Sigmoid colon (tissue), 7 donors: Measurements from ENCODE around the gene ITGA2. TPM values are rescaled to one million over a fixed set of nuclear protein-coding genes. Genes with fewer than 3 reads are reported as not detected.

Experiments
- DNase-seq: peaks from one replicate; pipeline ENCODE4 v3.0.0-alpha.2; 2019
- H3K27ac ChIP-seq, 4 donors: fragments of 200-600 bp; sonication (generic); one replicate each; pipeline ENCODE4 v1.5.1; 2016 to 2019; ENCODE audit warnings: mild to moderate bottlenecking in 1 of 4
- H3K27me3 ChIP-seq, 3 donors: fragments of 200-600 bp; sonication (generic); one replicate each; pipeline ENCODE4 v1.5.1; 2019; ENCODE audit warnings: mild to moderate bottlenecking in 1 of 3
- H3K36me3 ChIP-seq, 4 donors: fragments of 200-600 bp; sonication (generic); one replicate each; pipeline ENCODE4 v1.5.1; 2016 to 2019
- H3K4me1 ChIP-seq, 4 donors: fragments of 200-600 bp; sonication (generic); one replicate each; pipeline ENCODE4 v1.5.1; 2017 to 2019
- H3K4me3 ChIP-seq, 4 donors: fragments of 200-600 bp; sonication (generic); one replicate each; pipeline ENCODE4 v1.5.1; 2017 to 2019; ENCODE audit warnings: mild to moderate bottlenecking in 2 of 4, moderate library complexity in 1 of 4
- H3K9me3 ChIP-seq, 4 donors: fragments of 200-600 bp in 3 of 4; sonication (generic) in 3 of 4; one replicate each; pipeline versions ENCODE4 v1.5.1 to v1.6.1; 2013 to 2019
- EP300 ChIP-seq, 4 donors: sonication (generic); formaldehyde crosslinking; IDR thresholded peaks; one replicate each; pipeline ENCODE4 v1.6.1; 2017; ENCODE audit warnings: antibody characterized with exemption in 4 of 4
- POLR2A ChIP-seq, 2 donors: fragments of 450-650 bp; IDR thresholded peaks; one replicate each; pipeline ENCODE4 v1.6.1; 2016; ENCODE audit warnings: antibody characterized with exemption in 2 of 2, mild to moderate bottlenecking in 2 of 2, moderate library complexity in 2 of 2
- POLR2AphosphoS5 ChIP-seq, 4 donors: sonication (generic); formaldehyde crosslinking; IDR thresholded peaks; one replicate each; pipeline ENCODE4 v1.6.1; 2017; ENCODE audit warnings: antibody characterized with exemption in 4 of 4
- WGBS, 2 donors: extraction: QIAGEN DNeasy Blood & Tissue Kit; methylation state at CpG; one replicate each; pipeline ENCODE4 v1.1.7; 2013; 5-methylcytosine and 5-hydroxymethylcytosine counted together
- intact Hi-C: fragments of 100-400 bp; cut with DNase I; formaldehyde crosslinking; loops from one replicate; pipeline ENCODE4 v1.15.1; 2023
- polyA plus RNA-seq, 3 donors: library from polyadenylated mRNA; stranded (reverse); fragments of 200-250 nt; gene quantifications; one replicate each; pipeline ENCODE4 v1.2.3, GENCODE V29; 2013
- total RNA-seq, 4 donors: library from RNA; depleted of rRNA; stranded (reverse); fragments of >200 nt; gene quantifications; one replicate each; pipeline ENCODE4 v1.1.0, GENCODE V29; 2016
- TF ChIP-seq, protein P1 (sequence below), 4 experiments: fragments of 450-650 bp in 3 of 4; fragments of 200-600 bp in 1 of 4; IDR thresholded peaks; one replicate each; pipeline ENCODE4 v1.5.1; 2016 to 2019; ENCODE audit warnings: antibody characterized with exemption in 4 of 4, mild to moderate bottlenecking in 3 of 4, moderate library complexity in 2 of 4
- donor health status: healthy with polysubstance abuse.
- donor health status: Bipolar disorder and iron deficiency.
- donor health status: healthy.

The ITGA2 gene
- total and polyA plus RNA-seq, 7 donors, result 0.60 to 4.9 (median 1.4) TPM

DNA sequence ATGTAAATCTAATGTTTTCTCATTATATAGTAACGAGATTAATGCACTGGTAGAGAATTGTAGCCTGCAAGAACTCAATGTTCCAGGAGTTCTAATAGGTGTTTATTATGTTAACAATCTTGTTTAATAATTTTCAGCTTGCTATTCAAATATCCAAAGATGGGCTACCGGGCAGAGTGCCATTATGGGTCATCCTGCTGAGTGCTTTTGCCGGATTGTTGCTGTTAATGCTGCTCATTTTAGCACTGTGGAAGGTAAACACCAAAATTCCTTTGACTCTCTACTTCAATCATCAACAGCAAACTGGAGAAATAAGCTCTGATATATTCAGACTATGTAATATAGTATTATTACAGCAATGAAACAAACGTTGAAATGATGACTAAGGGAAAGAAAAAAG, 41.9 kb upstream of the ITGA2 start:
- intact Hi-C loops, result loop anchor here (5.0 to 10.0 kb wide), 2 partner anchors 40 to 1278 kb away; partner anchors contain the start of gene ITGA2
- 63 to 67% methylated on average over 4 of the region's 4 CpGs for WGBS, 2 donors
- Histone ChIP-seq H3K9me3 (no peaks in the 10 kb centered on the region), H3K36me3 (peaks cover 0 to 35% (median under 1%) of the 10 kb centered on the region in 4 donors), H3K4me1 (peaks cover 0 to 79% (median 59%) of the 10 kb centered on the region in 4 donors), H3K27me3 (no peaks in the 10 kb centered on the region), H3K4me3 (no peak overlapping the region), H3K27ac (peak overlapping the region; percentile 63 to 79 (median 73))
- peak; percentile 68 for DNase-seq
- TF ChIP-seq POLR2AphosphoS5 (IDR thresholded peaks at IDR 0.05), result peak in 1 of 4 donors; percentile 9
- TF ChIP-seq POLR2A (IDR thresholded peaks at IDR 0.05), result no peak

DNA sequence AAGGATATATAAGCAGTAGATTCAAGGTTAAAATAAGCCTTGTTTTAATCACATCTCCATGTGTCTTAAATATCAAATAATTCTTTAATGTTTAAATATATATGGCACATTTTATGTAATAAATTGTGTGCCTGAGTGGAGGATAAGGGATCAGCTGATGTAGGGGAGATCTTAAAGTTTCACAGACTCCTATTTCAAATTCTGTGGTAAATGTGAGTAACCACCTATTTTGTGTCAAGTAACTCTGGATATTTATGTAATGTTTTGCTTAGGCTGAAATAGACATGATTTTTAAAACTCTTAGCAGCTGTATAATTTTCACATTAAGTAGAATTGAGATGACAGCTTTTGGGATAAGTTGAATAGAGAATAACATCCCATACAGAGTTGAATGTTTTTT, 41.3 kb upstream of the ITGA2 start:
- no peak for DNase-seq
- intact Hi-C loops, result loop anchor here (5.0 to 10.0 kb wide), 2 partner anchors 39 to 1277 kb away; partner anchors contain the start of gene ITGA2
- TF ChIP-seq POLR2A (IDR thresholded peaks at IDR 0.05) (no peak), POLR2AphosphoS5 (IDR thresholded peaks at IDR 0.05) (no peak), EP300 (IDR thresholded peaks at IDR 0.05) (no peak)
- TF ChIP-seq, protein P1, sequence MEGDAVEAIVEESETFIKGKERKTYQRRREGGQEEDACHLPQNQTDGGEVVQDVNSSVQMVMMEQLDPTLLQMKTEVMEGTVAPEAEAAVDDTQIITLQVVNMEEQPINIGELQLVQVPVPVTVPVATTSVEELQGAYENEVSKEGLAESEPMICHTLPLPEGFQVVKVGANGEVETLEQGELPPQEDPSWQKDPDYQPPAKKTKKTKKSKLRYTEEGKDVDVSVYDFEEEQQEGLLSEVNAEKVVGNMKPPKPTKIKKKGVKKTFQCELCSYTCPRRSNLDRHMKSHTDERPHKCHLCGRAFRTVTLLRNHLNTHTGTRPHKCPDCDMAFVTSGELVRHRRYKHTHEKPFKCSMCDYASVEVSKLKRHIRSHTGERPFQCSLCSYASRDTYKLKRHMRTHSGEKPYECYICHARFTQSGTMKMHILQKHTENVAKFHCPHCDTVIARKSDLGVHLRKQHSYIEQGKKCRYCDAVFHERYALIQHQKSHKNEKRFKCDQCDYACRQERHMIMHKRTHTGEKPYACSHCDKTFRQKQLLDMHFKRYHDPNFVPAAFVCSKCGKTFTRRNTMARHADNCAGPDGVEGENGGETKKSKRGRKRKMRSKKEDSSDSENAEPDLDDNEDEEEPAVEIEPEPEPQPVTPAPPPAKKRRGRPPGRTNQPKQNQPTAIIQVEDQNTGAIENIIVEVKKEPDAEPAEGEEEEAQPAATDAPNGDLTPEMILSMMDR (IDR thresholded peaks at IDR 0.05), result no peak
- peak overlapping the region in 3 of 4 donors; percentile 72 to 79 (median 74) for H3K27ac ChIP-seq
- H3K9me3 ChIP-seq, result no peaks in the 10 kb centered on the region
- no peak overlapping the region for H3K4me3 ChIP-seq
- H3K36me3 ChIP-seq, result peaks cover 0 to 40% (median 4%) of the 10 kb centered on the region in 4 donors
- peaks cover 0 to 79% (median 59%) of the 10 kb centered on the region in 4 donors for H3K4me1 ChIP-seq
- no peaks in the 10 kb centered on the region for H3K27me3 ChIP-seq

DNA sequence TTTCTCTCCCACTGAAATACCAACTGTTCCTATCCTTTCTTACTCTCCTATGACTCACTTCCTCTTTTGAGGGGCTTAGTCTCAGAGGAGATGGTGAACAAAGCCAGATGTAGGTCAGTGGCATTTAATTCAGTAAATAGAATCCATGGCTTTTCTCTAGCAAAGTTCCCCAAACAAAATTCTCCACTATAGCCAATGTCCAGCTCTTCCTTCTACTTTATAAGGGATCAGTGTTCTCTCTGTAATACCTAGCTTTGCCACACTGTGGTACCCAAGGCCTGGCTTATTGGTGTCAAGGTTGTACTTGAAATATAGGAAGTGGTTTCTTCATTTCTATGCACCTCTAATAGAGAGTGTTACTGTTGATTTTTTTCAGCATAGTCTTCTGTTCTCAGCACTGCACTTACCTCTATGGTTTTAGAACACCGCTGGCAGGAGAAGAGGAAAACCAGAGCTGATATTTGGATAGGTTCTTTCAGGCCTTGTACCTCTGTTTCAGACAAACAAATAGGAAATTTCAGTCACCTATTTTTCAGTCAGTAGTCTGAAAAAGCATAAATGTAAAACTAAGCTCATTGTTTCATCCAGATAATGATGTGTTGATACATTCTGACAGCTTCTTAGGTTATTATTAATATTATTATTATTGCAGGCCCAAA, 40.6 kb upstream of the ITGA2 start:
- no peak overlapping the region for H3K4me3 ChIP-seq
- TF ChIP-seq, protein P1 (IDR thresholded peaks at IDR 0.05), result peak; percentile 48 to 82 (median 74)
- peak in 1 of 4 donors; percentile 14 for TF ChIP-seq POLR2AphosphoS5 (IDR thresholded peaks at IDR 0.05)
- TF ChIP-seq EP300 (IDR thresholded peaks at IDR 0.05), result no peak
- H3K27ac ChIP-seq, result peak overlapping the region; percentile 24 to 79 (median 73)
- no peaks in the 10 kb centered on the region for H3K27me3 ChIP-seq
- peaks cover 2 to 40% (median 9%) of the 10 kb centered on the region in 4 donors for H3K36me3 ChIP-seq
- intact Hi-C loops, result loop anchor here (1.0 to 10.0 kb wide), 3 partner anchors 39 to 1276 kb away; partner anchors contain the start of gene ITGA2
- peaks cover 0 to 74% (median 57%) of the 10 kb centered on the region in 4 donors for H3K4me1 ChIP-seq
- 8 to 18% methylated on average over 1 of the region's 1 CpG for WGBS, 2 donors
- peak; percentile 66 for DNase-seq
- H3K9me3 ChIP-seq, result no peaks in the 10 kb centered on the region

DNA sequence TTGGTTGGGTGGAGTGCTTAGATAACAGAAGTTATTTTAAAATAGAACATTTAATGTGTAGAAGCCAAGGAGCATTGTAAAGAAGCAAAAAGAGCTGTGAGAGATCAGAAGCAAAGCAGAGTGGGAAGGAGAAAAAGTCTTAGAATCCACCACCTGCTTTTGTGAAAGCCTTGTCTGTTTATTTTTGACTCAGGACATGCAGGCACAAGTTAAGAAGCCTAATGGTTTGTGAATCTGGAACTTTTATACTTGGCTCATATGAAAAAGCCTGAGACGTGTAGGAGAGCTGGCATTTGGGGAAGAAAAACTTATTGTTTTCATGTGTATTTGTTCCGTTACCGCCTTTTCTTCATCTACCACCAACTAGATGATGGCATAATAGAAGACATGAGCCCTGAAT, 38.5 kb upstream of the ITGA2 start:
- Histone ChIP-seq H3K36me3 (peaks cover 4 to 56% (median 16%) of the 10 kb centered on the region in 4 donors), H3K27me3 (no peaks in the 10 kb centered on the region), H3K4me3 (no peak overlapping the region), H3K9me3 (no peaks in the 10 kb centered on the region), H3K27ac (peak overlapping the region; percentile 10 to 79 (median 73)), H3K4me1 (peaks cover 0 to 52% (median 37%) of the 10 kb centered on the region in 4 donors)
- 89 to 95% methylated on average over 3 of the region's 3 CpGs for WGBS, 2 donors
- TF ChIP-seq EP300 (IDR thresholded peaks at IDR 0.05) (no peak), POLR2AphosphoS5 (IDR thresholded peaks at IDR 0.05) (no peak)
- DNase-seq, result no peak
- intact Hi-C loops, result no loop called here

- no peak overlapping the region for H3K4me3 ChIP-seq
- TF ChIP-seq, protein P1 (IDR thresholded peaks at IDR 0.05), result no peak
- no peak for TF ChIP-seq POLR2AphosphoS5 (IDR thresholded peaks at IDR 0.05)
- no peak for TF ChIP-seq POLR2A (IDR thresholded peaks at IDR 0.05)
- no peak for TF ChIP-seq EP300 (IDR thresholded peaks at IDR 0.05)
- DNase-seq, result no peak
- intact Hi-C loops, result no loop called here
- no peaks in the 10 kb centered on the region for H3K27me3 ChIP-seq
- H3K4me1 ChIP-seq, result peaks cover 0 to 34% (median 20%) of the 10 kb centered on the region in 4 donors
- peak overlapping the region in 1 of 4 donors; percentile 72 for H3K27ac ChIP-seq
- H3K9me3 ChIP-seq, result no peaks in the 10 kb centered on the region
- WGBS, 2 donors, result 94 to 97% methylated on average over 1 of the region's 1 CpG
- peaks cover 10 to 70% (median 20%) of the 10 kb centered on the region in 4 donors for H3K36me3 ChIP-seq
Measured at GRCh38 chr5:52952483-52952882, 36.7 kb upstream of the ITGA2 start.
